OCI-LY7 (cell line): Measurements from ENCODE around the gene RAB1B. TPM values are rescaled to one million over a fixed set of nuclear protein-coding genes. Genes with fewer than 3 reads are reported as not detected.

Experiments used
- BruUV-seq: library from RNA; stranded (reverse); fragments of 400-500 nt; replicated peaks from 2 replicates; lab custom pipeline; 2021; lab: Mats Ljungman, UMichigan
- CTCF ChIA-PET: fragments of 300-600 bp; sonication (Branson Sonifier 250); formaldehyde crosslinking; loops from one replicate; lab custom pipeline; 2022; ENCODE audit warnings: antibody characterized with exemption; ENCODE audit not compliant: unreplicated experiment; lab: Charles Lee
- POLR2A ChIA-PET: fragments of 300-600 bp; sonication (Branson Sonifier 250); formaldehyde crosslinking; loops from one replicate; lab custom pipeline; 2022; ENCODE audit warnings: antibody characterized with exemption; lab: Charles Lee
- DNase-seq: peaks from one replicate; pipeline ENCODE4 v3.0.0-alpha.2; 2015; ENCODE audit warnings: low spot score
- H2AFZ ChIP-seq: fragments of 200-600 bp; sonication (generic), shearing (Covaris generic); 2 replicates; pipeline ENCODE4 v1.6.1; 2014; ENCODE audit warnings: mild to moderate bottlenecking, antibody characterized with exemption, low read length, moderate library complexity
- H3K27ac ChIP-seq: fragments of 200-600 bp; sonication (generic); 2 replicates; pipeline ENCODE4 v1.5.1; 2014; ENCODE audit warnings: mixed run types, low read depth, mild to moderate bottlenecking, moderate library complexity, low read length, inconsistent platforms; ENCODE audit not compliant: poor library complexity, severe bottlenecking
- H3K36me3 ChIP-seq: fragments of 200-600 bp; sonication (generic); 2 replicates; pipeline ENCODE4 v1.6.1; 2014; ENCODE audit warnings: mild to moderate bottlenecking, antibody characterized with exemption, low read length, moderate library complexity, mixed read lengths; ENCODE audit not compliant: insufficient read depth
- H3K4me1 ChIP-seq: fragments of 200-600 bp; sonication (generic); 2 replicates; pipeline ENCODE4 v1.5.1; 2014; ENCODE audit warnings: mild to moderate bottlenecking, low read length; ENCODE audit not compliant: insufficient read depth, poor library complexity, severe bottlenecking
- H3K4me2 ChIP-seq: fragments of 200-600 bp; sonication (generic); 2 replicates; pipeline ENCODE4 v1.6.1; 2014; ENCODE audit warnings: mild to moderate bottlenecking, low read length
- H3K4me3 ChIP-seq: fragments of 200-600 bp; sonication (generic); 2 replicates; pipeline ENCODE4 v1.5.1; 2014; ENCODE audit warnings: mild to moderate bottlenecking, low read depth, low read length; ENCODE audit not compliant: poor library complexity, severe bottlenecking
- H3K79me2 ChIP-seq: fragments of 200-600 bp; sonication (generic); 2 replicates; pipeline ENCODE4 v1.6.1; 2016; ENCODE audit warnings: low read depth, mild to moderate bottlenecking, low read length, moderate library complexity, mixed read lengths; ENCODE audit not compliant: insufficient read depth
- H3K9me2 ChIP-seq: fragments of 200-600 bp; sonication (generic); 2 replicates; pipeline ENCODE4 v1.6.1; 2016; ENCODE audit warnings: mild to moderate bottlenecking, low read length, mixed read lengths; ENCODE audit not compliant: insufficient read depth
- H3K9me3 ChIP-seq: fragments of 200-600 bp; sonication (generic); 2 replicates; pipeline ENCODE4 v1.6.1; 2014; ENCODE audit warnings: mild to moderate bottlenecking, mixed run types, low read length, mixed read lengths
- H4K20me1 ChIP-seq: fragments of 200-600 bp; sonication (generic); 2 replicates; pipeline ENCODE4 v1.6.1; 2014; ENCODE audit warnings: mild to moderate bottlenecking, antibody characterized with exemption, low read length, moderate library complexity, mixed read lengths; ENCODE audit not compliant: insufficient read depth
- EZH2phosphoT487 ChIP-seq: fragments of 200-600 bp; sonication (generic); IDR thresholded peaks from 2 replicates; pipeline ENCODE4 v1.6.1; 2018; ENCODE audit warnings: low read depth, borderline replicate concordance, mild to moderate bottlenecking, mixed run types, antibody characterized with exemption, low read length, moderate library complexity, mixed read lengths
- intact Hi-C: fragments of 100-400 bp; cut with micrococcal nuclease; formaldehyde crosslinking; loops from one replicate; pipeline ENCODE4 v1.10.0; 2022; ENCODE audit not compliant: unreplicated experiment
- total RNA-seq, 2 experiments: library from RNA; depleted of rRNA in 1 of 2; stranded (reverse); fragments of >200 nt in 1 of 2; shearing (Covaris generic) in 1 of 2; gene quantifications; 2 replicates each; pipeline ENCODE4 v1.2.3, GENCODE V29; 2014 to 2022
- TF ChIP-seq, protein P1 (sequence below): fragments of 200-600 bp; sonication (generic); conservative IDR thresholded peaks from 2 replicates; pipeline ENCODE4 v1.5.1; 2014; ENCODE audit warnings: mild to moderate bottlenecking, antibody characterized with exemption, low read length, moderate library complexity, mixed read lengths

The RAB1B gene
- total RNA-seq, 2 experiments from 2014 or later: 77.7 to 81.8 TPM

DNA sequence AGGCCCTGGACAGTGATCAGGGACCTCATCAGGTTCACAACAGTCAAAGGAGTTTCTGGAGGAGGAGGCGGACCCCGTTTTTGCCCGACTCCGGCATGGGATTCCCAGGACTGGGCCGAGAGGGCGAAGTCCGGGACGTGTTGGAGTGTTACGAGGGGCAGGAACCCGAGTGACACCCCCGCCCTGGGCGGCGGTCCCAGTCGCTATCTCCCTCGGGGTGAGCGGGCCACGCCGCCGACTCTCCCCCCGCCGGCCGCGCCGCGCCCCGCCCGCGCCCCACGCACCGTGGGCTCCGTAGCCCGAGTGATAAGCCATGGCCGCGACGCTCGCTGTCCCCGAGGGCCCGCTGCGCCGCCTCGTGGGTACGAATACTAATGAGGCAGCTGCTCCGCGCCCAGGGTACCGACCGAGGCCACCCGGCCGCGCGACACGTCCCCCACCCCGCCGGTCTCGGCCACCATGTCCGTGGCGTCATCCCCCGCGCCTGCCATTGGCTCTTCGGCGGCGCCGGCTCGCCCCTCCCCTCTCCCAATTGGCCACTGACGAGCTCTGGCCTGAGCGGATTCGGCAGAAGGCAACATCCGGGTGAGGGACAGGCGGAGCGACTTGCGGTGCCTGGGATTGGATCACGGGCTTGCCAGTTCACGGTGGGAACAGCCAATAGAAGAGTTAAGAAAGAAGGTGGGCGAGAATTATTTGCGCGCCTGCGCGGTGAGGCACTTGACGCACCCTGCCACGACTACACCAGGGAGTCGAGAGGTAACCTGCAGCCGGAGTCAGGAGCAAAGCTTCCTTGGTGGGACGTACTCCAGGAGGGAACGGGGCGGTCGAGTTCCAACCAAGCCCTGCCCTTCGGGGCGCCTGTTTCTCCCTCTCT lies 20.5 kb downstream of the RAB1B start, which contains the start of gene YIF1A:
YIF1A (minus strand) TSS at position 473 of the 877 bp plus-strand sequence; CDS start at position 315, 158 bp downstream.
- no peaks in the 10 kb centered on the region for H3K9me3 ChIP-seq
- TF ChIP-seq, protein P1, sequence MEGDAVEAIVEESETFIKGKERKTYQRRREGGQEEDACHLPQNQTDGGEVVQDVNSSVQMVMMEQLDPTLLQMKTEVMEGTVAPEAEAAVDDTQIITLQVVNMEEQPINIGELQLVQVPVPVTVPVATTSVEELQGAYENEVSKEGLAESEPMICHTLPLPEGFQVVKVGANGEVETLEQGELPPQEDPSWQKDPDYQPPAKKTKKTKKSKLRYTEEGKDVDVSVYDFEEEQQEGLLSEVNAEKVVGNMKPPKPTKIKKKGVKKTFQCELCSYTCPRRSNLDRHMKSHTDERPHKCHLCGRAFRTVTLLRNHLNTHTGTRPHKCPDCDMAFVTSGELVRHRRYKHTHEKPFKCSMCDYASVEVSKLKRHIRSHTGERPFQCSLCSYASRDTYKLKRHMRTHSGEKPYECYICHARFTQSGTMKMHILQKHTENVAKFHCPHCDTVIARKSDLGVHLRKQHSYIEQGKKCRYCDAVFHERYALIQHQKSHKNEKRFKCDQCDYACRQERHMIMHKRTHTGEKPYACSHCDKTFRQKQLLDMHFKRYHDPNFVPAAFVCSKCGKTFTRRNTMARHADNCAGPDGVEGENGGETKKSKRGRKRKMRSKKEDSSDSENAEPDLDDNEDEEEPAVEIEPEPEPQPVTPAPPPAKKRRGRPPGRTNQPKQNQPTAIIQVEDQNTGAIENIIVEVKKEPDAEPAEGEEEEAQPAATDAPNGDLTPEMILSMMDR: no peak; the same call in 1 of the 2 replicates
- no peak for TF ChIP-seq EZH2phosphoT487
- H3K36me3 ChIP-seq: peaks cover 12% of the 10 kb centered on the region; the same call in 1 of the 2 replicates
- ChIA-PET POLR2A (interaction anchor here (0.6 to 2.0 kb wide), 9 partner anchors 8 to 471 kb away, joined by 3 to 13 read pairs (median 4); no protein-coding TSS in a partner anchor), CTCF (interaction anchor here (0.6 to 1.1 kb wide), 6 partner anchors 21 to 1294 kb away, joined by 3 to 8 read pairs (median 4); no protein-coding TSS in a partner anchor)
- peaks cover 9% of the 10 kb centered on the region; the same call in 1 of the 2 replicates for H3K79me2 ChIP-seq
- intact Hi-C loops: loop anchor here (2.0 kb wide), 1 partner anchor 40 kb away; no protein-coding TSS in a partner anchor
- H3K4me1 ChIP-seq: peaks cover 31% of the 10 kb centered on the region
- H3K27ac ChIP-seq: peak within 1 kb of the TSS; percentile 37
- H2AFZ ChIP-seq: peak within 1 kb of the TSS; percentile 73
- H3K9me2 ChIP-seq: no peaks in the 10 kb centered on the region
- peak within 1 kb of the TSS; percentile 85 for H3K4me2 ChIP-seq
- peak; percentile 99 for DNase-seq
- BruUV-seq: no TSS peak
- H4K20me1 ChIP-seq: no peaks in the 10 kb centered on the region
- peak within 1 kb of the TSS; percentile 88 for H3K4me3 ChIP-seq

DNA sequence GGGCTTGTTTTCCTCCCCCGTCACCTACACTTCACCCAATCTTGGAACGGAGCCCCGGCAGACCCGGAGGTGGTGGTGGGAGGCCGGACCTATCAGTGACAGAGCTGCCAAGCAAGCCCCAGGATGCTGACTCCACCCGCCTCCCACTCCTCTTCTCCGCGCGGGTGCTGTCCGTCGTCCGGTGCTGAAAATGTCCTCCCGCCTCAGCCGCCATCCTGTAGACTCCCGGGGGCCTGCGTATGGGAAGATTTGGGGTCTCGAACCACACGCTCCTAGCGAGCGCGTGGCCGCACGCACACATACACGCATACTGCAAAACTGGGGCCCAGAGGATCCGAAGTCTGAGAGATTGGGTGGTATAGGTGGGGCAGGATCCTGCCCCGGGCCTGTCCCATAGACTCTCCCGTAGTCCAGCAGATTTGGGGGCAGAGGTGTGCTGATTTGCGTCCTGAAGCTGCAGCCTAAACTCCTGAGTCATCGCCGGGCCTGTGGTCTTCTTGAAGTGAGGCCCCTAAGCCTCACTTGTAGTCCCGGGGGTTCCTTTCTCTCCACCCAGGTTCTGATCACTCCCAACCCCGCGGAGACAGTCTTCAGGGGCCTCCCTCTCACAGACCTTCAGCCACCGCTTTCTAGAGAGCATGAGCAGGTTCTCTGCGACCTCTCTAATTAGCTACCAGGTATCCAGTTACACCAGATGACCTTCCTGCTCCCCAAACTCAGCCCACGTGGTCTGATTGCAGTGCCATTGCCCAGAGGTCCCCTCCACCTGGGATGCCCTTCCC lies 21.3 kb downstream of the RAB1B start:
- H3K9me3 ChIP-seq: no peaks in the 10 kb centered on the region
- H3K4me1 ChIP-seq: peaks cover 23% of the 10 kb centered on the region
- ChIA-PET POLR2A (interaction anchor here (0.6 to 2.0 kb wide), 9 partner anchors 8 to 472 kb away, joined by 3 to 13 read pairs (median 4); no protein-coding TSS in a partner anchor), CTCF (interaction anchor here (0.6 to 1.1 kb wide), 5 partner anchors 22 to 263 kb away, joined by 3 to 8 read pairs (median 5); no protein-coding TSS in a partner anchor)
- TF ChIP-seq EZH2phosphoT487: no peak
- TF ChIP-seq, protein P1: no peak
- intact Hi-C loops: loop anchor here (2.0 kb wide), 1 partner anchor 39 kb away; no protein-coding TSS in a partner anchor
- peaks cover 8% of the 10 kb centered on the region; the same call in 1 of the 2 replicates for H3K36me3 ChIP-seq
- BruUV-seq: no TSS peak
- H3K27ac ChIP-seq: peak overlapping the region; percentile 37
- peak; percentile 81 for DNase-seq
- H3K4me3 ChIP-seq: peak overlapping the region; percentile 88
- H3K4me2 ChIP-seq: peak overlapping the region; percentile 85
- H3K9me2 ChIP-seq: no peaks in the 10 kb centered on the region
- peak overlapping the region; percentile 73 for H2AFZ ChIP-seq
- no peaks in the 10 kb centered on the region for H4K20me1 ChIP-seq
- peaks cover 9% of the 10 kb centered on the region; the same call in 1 of the 2 replicates for H3K79me2 ChIP-seq
